Endothelial cell of umbilical vein (primary cell): ENCODE data around the gene CFAP45. TPM values are rescaled to one million over a fixed set of nuclear protein-coding genes. Genes with fewer than 3 reads are reported as not detected.

Experiments
- BruUV-seq: library from RNA; stranded (reverse); fragments of 400-500 nt; replicated peaks from 2 replicates; lab custom pipeline; 2021; lab: Mats Ljungman, UMichigan
- CTCF ChIA-PET: fragments of 300-600, 350-600 bp; sonication (Branson Sonifier 250); formaldehyde crosslinking; loops from one replicate; lab custom pipeline; 2021; ENCODE audit warnings: antibody characterized with exemption, inconsistent platforms; lab: Charles Lee
- POLR2A ChIA-PET: fragments of 300-600, 350-600 bp; sonication (Branson Sonifier 250); formaldehyde crosslinking; loops from one replicate; lab custom pipeline; 2021; ENCODE audit warnings: antibody characterized with exemption, inconsistent platforms; lab: Charles Lee
- DNase-seq: peaks from one replicate; pipeline ENCODE4 v3.0.0-alpha.2; 2011; ENCODE audit warnings: low read depth, low spot score
- FAIRE-seq: peaks from 2 replicates; lab custom pipeline; 2011; peaks lifted over from hg19 to GRCh38; lab: Jason Lieb, UNC
- H2AFZ ChIP-seq: 2 replicates; pipeline ENCODE4 v1.6.0; 2012; ENCODE audit warnings: low read depth, low read length, control low read depth, inconsistent platforms
- H3K27ac ChIP-seq: 2 replicates; pipeline ENCODE4 v1.5.1; 2011; ENCODE audit warnings: low read depth, mild to moderate bottlenecking, control low read depth, low read length, moderate library complexity; ENCODE audit not compliant: insufficient read depth
- H3K27me3 ChIP-seq, 2 experiments: 2 replicates each; pipeline versions ENCODE4 v1.6.0 to v1.6.1; 2011; ENCODE audit warnings: low read length in 2 of 2, mixed read lengths in 1 of 2; ENCODE audit not compliant: control insufficient read depth in 2 of 2, insufficient read depth in 2 of 2
- H3K36me3 ChIP-seq, 2 experiments: 2 replicates in 1 of 2; 3 replicates in 1 of 2; pipeline ENCODE4 v1.5.1; 2011; ENCODE audit warnings: low read length in 2 of 2, mild to moderate bottlenecking in 1 of 2, moderate library complexity in 1 of 2; ENCODE audit not compliant: control insufficient read depth in 2 of 2, insufficient read depth in 2 of 2; ENCODE audit errors: extremely low read depth in 1 of 2
- H3K4me1 ChIP-seq: 3 replicates; pipeline ENCODE4 v1.5.1; 2011; ENCODE audit warnings: mild to moderate bottlenecking, low read length; ENCODE audit not compliant: control insufficient read depth, insufficient read depth; ENCODE audit errors: extremely low read depth
- H3K4me2 ChIP-seq: 2 replicates; pipeline ENCODE4 v1.6.1; 2011; ENCODE audit warnings: low read length, control low read depth, mixed read lengths; ENCODE audit not compliant: insufficient read depth
- H3K4me3 ChIP-seq, 3 experiments: fragments of 200-600 bp in 1 of 3; sonication (generic), shearing (Covaris generic) in 1 of 3; replicated peaks in 1 of 3; 2 replicates each; pipeline ENCODE4 v1.5.1; 2011 to 2016; ENCODE audit warnings: control low read depth in 3 of 3, low read length in 3 of 3, mild to moderate bottlenecking in 2 of 3, inconsistent platforms in 1 of 3, low read depth in 1 of 3, moderate library complexity in 1 of 3; ENCODE audit not compliant: insufficient read depth in 1 of 3
- H3K79me2 ChIP-seq: 2 replicates; pipeline ENCODE4 v1.6.0; 2012; ENCODE audit warnings: low read length, inconsistent platforms; ENCODE audit not compliant: control insufficient read depth, insufficient read depth
- H3K9ac ChIP-seq: replicated peaks from 2 replicates; pipeline ENCODE3; 2011; ENCODE audit warnings: low read length, control low read depth; ENCODE audit not compliant: insufficient read depth; ENCODE audit errors: extremely low read depth
- H3K9me1 ChIP-seq: replicated peaks from 3 replicates; pipeline ENCODE4 v1.6.0; 2011; ENCODE audit warnings: mild to moderate bottlenecking, low read length; ENCODE audit not compliant: control insufficient read depth, insufficient read depth; ENCODE audit errors: extremely low read depth
- H3K9me3 ChIP-seq: replicated peaks from 2 replicates; pipeline ENCODE4 v1.5.1; 2012; ENCODE audit warnings: low read length, inconsistent platforms; ENCODE audit not compliant: control insufficient read depth, insufficient read depth
- H4K20me1 ChIP-seq: replicated peaks from 2 replicates; pipeline ENCODE3; 2011; ENCODE audit warnings: mild to moderate bottlenecking, low read length; ENCODE audit not compliant: control insufficient read depth, insufficient read depth; ENCODE audit errors: extremely low read depth
- CTCF ChIP-seq, 2 donors: IDR thresholded peaks; 1 replicate in 1 of 2; 2 replicates in 1 of 2; pipeline ENCODE4 v1.5.1; 2011; ENCODE audit warnings: low read length in 2 of 2, mild to moderate bottlenecking in 2 of 2, moderate library complexity in 2 of 2, control low read depth in 1 of 2, inconsistent platforms in 1 of 2, low read depth in 1 of 2; ENCODE audit not compliant: insufficient read depth in 1 of 2; ENCODE audit errors: extremely low read depth in 1 of 2
- EZH2 ChIP-seq: IDR thresholded peaks from 2 replicates; pipeline ENCODE4 v1.6.1; 2012; ENCODE audit warnings: borderline replicate concordance, low read depth, mild to moderate bottlenecking, moderate library complexity, low read length, inconsistent platforms; ENCODE audit not compliant: severe bottlenecking
- FOS ChIP-seq: IDR thresholded peaks from 2 replicates; pipeline ENCODE4 v1.6.1; 2011; ENCODE audit warnings: mild to moderate bottlenecking, low read length, moderate library complexity, borderline replicate concordance; ENCODE audit not compliant: insufficient read depth
- GATA2 ChIP-seq: IDR thresholded peaks from 2 replicates; pipeline ENCODE4 v1.7.0; 2011; ENCODE audit warnings: low read depth, mild to moderate bottlenecking, moderate library complexity, mixed read lengths, low read length; ENCODE audit not compliant: insufficient read length, insufficient read depth
- JUN ChIP-seq: IDR thresholded peaks from 2 replicates; pipeline ENCODE4 v1.6.1; 2011; ENCODE audit warnings: borderline replicate concordance, low read depth; ENCODE audit not compliant: insufficient read length, insufficient read depth
- MYC ChIP-seq: IDR thresholded peaks from one replicate; pipeline ENCODE4 v1.6.1; 2011; ENCODE audit warnings: mild to moderate bottlenecking, low read depth, low read length
- POLR2A ChIP-seq: IDR thresholded peaks from 2 replicates; pipeline ENCODE4 v1.6.1; 2012; ENCODE audit warnings: low read depth, mild to moderate bottlenecking, control low read depth, low read length
- POLR2AphosphoS5 ChIP-seq: IDR thresholded peaks from 2 replicates; pipeline ENCODE4 v1.6.1; 2012; ENCODE audit warnings: low read depth, mild to moderate bottlenecking, control low read depth, low read length, moderate library complexity; ENCODE audit not compliant: insufficient read depth
- dilution Hi-C: fragments of 300-500 bp; cut with MboI; formaldehyde crosslinking; loops from one replicate; pipeline ENCODE4 v1.15.0; 2019; ENCODE audit warnings: low sequenced_read_pairs; ENCODE audit not compliant: extremely low pct_ligation_motif_present
- intact Hi-C: fragments of 100-400 bp; cut with micrococcal nuclease; formaldehyde crosslinking; loops from one replicate; pipeline ENCODE4 v1.10.0; 2022
- polyA plus RNA-seq, 4 experiments: library from polyadenylated mRNA; depleted of rRNA in 3 of 4; stranded (reverse) in 3 of 4; unstranded in 1 of 4; fragments of >200 nt; gene quantifications; 2 replicates each; pipeline versions ENCODE4 v1.2.1 to v1.2.3, GENCODE V29; 2011 to 2012; ENCODE audit warnings: missing spikeins in 1 of 4
- total RNA-seq: library from RNA; stranded (reverse); gene quantifications from 2 replicates; pipeline ENCODE4 v1.2.3, GENCODE V29; 2021
- TF ChIP-seq, protein P1 (sequence below): IDR thresholded peaks from 2 replicates; pipeline ENCODE4 v1.6.1; 2011; ENCODE audit not compliant: insufficient read depth, insufficient read length

Gene CFAP45
- total and polyA plus RNA-seq, 2 donors (not counting 3 experiments of a cell fraction or from before 2014, with no cell fraction given) = 0.25 to 2.5 TPM

- H4K20me1 ChIP-seq = no peaks in the 10 kb centered on the region
- intact Hi-C loops (no loop called here), dilution Hi-C loops (no loop called here)
- H3K36me3 ChIP-seq = no peaks in the 10 kb centered on the region
- H3K9ac ChIP-seq = no peak overlapping the region
- H3K79me2 ChIP-seq = no peaks in the 10 kb centered on the region
- FAIRE-seq (no peak), DNase-seq (no peak)
- TF ChIP-seq GATA2 (no peak), MYC (no peak), JUN (no peak), EZH2 (no peak), POLR2A (no peak), CTCF (IDR thresholded peaks at IDR 0.05; ENCODE audit: extremely low read depth in 1 of 2, insufficient read depth in 1 of 2, low read depth in 1 of 2, low read length in 2 of 2) (no peak), FOS (no peak), POLR2AphosphoS5 (no peak)
- TF ChIP-seq, protein P1, sequence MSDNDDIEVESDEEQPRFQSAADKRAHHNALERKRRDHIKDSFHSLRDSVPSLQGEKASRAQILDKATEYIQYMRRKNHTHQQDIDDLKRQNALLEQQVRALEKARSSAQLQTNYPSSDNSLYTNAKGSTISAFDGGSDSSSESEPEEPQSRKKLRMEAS = no peak
- BruUV-seq = no TSS peak
- H3K9me3 ChIP-seq = no peaks in the 10 kb centered on the region
- H3K4me3 ChIP-seq = no peak overlapping the region
- no peak overlapping the region for H3K27ac ChIP-seq
- POLR2A ChIA-PET = no interaction called here
- CTCF ChIA-PET = interaction anchor here (1.0 to 3.8 kb wide), 2 partner anchors 68 to 86 kb away, joined by 3 to 14 read pairs; partner anchors contain the start of gene DUSP23
- H3K4me2 ChIP-seq = no peak overlapping the region
- H3K4me1 ChIP-seq = no peaks in the 10 kb centered on the region
- H3K9me1 ChIP-seq = no peaks in the 10 kb centered on the region
- no peaks in the 10 kb centered on the region for H3K27me3 ChIP-seq
- H2AFZ ChIP-seq = no peak overlapping the region
Observed at GRCh38 chr1:159866905-159867663, 32.9 kb downstream of the CFAP45 start.
